GM12878 (cell line): ENCODE results near the gene BFSP1. TPM values are rescaled to one million over a fixed set of nuclear protein-coding genes. Genes with fewer than 3 reads are reported as not detected.

ENCODE experiments used
- ATAC-seq: fragments of 200-7000 bp; cut with Tn5 transposase; 3 replicates; pipeline ENCODE4 v1.9.1; 2020; ENCODE audit warnings: mild to moderate bottlenecking, moderate library complexity
- BruUV-seq: library from RNA; stranded (reverse); fragments of 400-500 nt; replicated peaks from 2 replicates; lab custom pipeline; 2021; lab: Mats Ljungman, UMichigan
- CTCF ChIA-PET: fragments of 300-600 bp; sonication (Branson Sonifier 250); formaldehyde crosslinking; extraction: SDS; loops from one replicate; lab custom pipeline; 2021; ENCODE audit warnings: inconsistent platforms; lab: Yijun Ruan, JAX
- POLR2A ChIA-PET: fragments of 350-600 bp; formaldehyde crosslinking; extraction: SDS; loops from one replicate; lab custom pipeline; 2021; ENCODE audit warnings: inconsistent platforms; lab: Charles Lee
- RAD21 ChIA-PET: fragments of 300-600 bp; sonication (Branson Sonifier 250); formaldehyde crosslinking; loops from one replicate; lab custom pipeline; 2023; ENCODE audit warnings: antibody characterized with exemption; ENCODE audit not compliant: unreplicated experiment; lab: Charles Lee
- SMC1A ChIA-PET: fragments of 300-600 bp; sonication (Branson Sonifier 250); formaldehyde crosslinking; loops from one replicate; lab custom pipeline; 2023; ENCODE audit not compliant: unreplicated experiment, uncharacterized antibody; lab: Charles Lee
- DNase-seq: peaks from one replicate; pipeline ENCODE4 v3.0.0-alpha.2; 2011; ENCODE audit warnings: low read depth, low spot score
- FAIRE-seq: peaks from 3 replicates; lab custom pipeline; 2011; peaks lifted over from hg19 to GRCh38; lab: Jason Lieb, UNC
- H2AFZ ChIP-seq: 2 replicates; pipeline ENCODE4 v1.6.0; 2011; ENCODE audit warnings: low read depth, low read length, control low read depth; ENCODE audit not compliant: control insufficient read depth
- H3K27ac ChIP-seq: 2 replicates; pipeline ENCODE4 v1.5.1; 2011; ENCODE audit warnings: control low read depth; ENCODE audit not compliant: control insufficient read depth, insufficient read depth
- H3K27me3 ChIP-seq, 2 experiments: replicated peaks in 1 of 2; 2 replicates each; pipeline versions ENCODE4 v1.6.0 to v1.6.1; 2011; ENCODE audit warnings: low read length in 1 of 2; ENCODE audit not compliant: control insufficient read depth in 2 of 2, insufficient read depth in 2 of 2
- H3K36me3 ChIP-seq, 2 experiments: 2 replicates each; pipeline ENCODE4 v1.5.1; 2011; ENCODE audit warnings: low read length in 1 of 2; ENCODE audit not compliant: control insufficient read depth in 2 of 2, insufficient read depth in 2 of 2
- H3K4me1 ChIP-seq: 2 replicates; pipeline ENCODE4 v1.6.1; 2011; ENCODE audit warnings: mild to moderate bottlenecking, low read length, moderate library complexity, mixed read lengths; ENCODE audit not compliant: control insufficient read depth, insufficient read depth
- H3K4me2 ChIP-seq: 2 replicates; pipeline ENCODE4 v1.6.0; 2011; ENCODE audit warnings: control low read depth; ENCODE audit not compliant: control insufficient read depth, insufficient read depth
- H3K4me3 ChIP-seq: fragments of 200-600 bp; sonication (generic); 2 replicates; pipeline ENCODE4 v1.5.1; 2016
- H3K79me2 ChIP-seq: 2 replicates; pipeline ENCODE4 v1.6.0; 2011; ENCODE audit warnings: low read length; ENCODE audit not compliant: control insufficient read depth, insufficient read depth
- H3K9ac ChIP-seq: 2 replicates; pipeline ENCODE4 v1.8.0; 2011; ENCODE audit warnings: low read length, control low read depth, mixed read lengths; ENCODE audit not compliant: control insufficient read depth, insufficient read depth
- H3K9me3 ChIP-seq: replicated peaks from 3 replicates; pipeline ENCODE4 v1.5.1; 2011; ENCODE audit warnings: mild to moderate bottlenecking, low read length; ENCODE audit not compliant: control insufficient read depth, insufficient read depth
- H4K20me1 ChIP-seq: 2 replicates; pipeline ENCODE4 v1.6.0; 2011; ENCODE audit not compliant: control insufficient read depth, insufficient read depth
- DPF2 ChIP-seq: fragments of 450-650 bp; IDR thresholded peaks from 2 replicates; pipeline ENCODE4 v1.6.1; 2017; ENCODE audit warnings: mild to moderate bottlenecking
- HDAC2 ChIP-seq: fragments of 200-600 bp; sonication (generic); IDR thresholded peaks from 2 replicates; pipeline ENCODE4 v1.6.1; 2017
- IRF4 ChIP-seq: IDR thresholded peaks from 2 replicates; pipeline ENCODE4 v1.6.1; 2011; ENCODE audit warnings: low read depth, low read length
- IRF5 ChIP-seq: fragments of 450-650 bp; IDR thresholded peaks from 2 replicates; pipeline ENCODE4 v1.6.1; 2017; ENCODE audit warnings: borderline replicate concordance
- KDM1A ChIP-seq: fragments of 200-600 bp; sonication (generic); IDR thresholded peaks from 2 replicates; pipeline ENCODE4 v1.6.1; 2016; ENCODE audit warnings: borderline replicate concordance
- MYB ChIP-seq: fragments of 150-350 bp; IDR thresholded peaks from 2 replicates; pipeline ENCODE4 v1.6.1; 2014; ENCODE audit warnings: mild to moderate bottlenecking, low read depth, low read length, borderline replicate concordance
- NBN ChIP-seq: fragments of 450-650 bp; IDR thresholded peaks from 2 replicates; pipeline ENCODE4 v1.6.1; 2016
- NFXL1 ChIP-seq: fragments of 450-650 bp; IDR thresholded peaks from 2 replicates; pipeline ENCODE4 v1.6.1; 2017; ENCODE audit warnings: antibody characterized with exemption, mild to moderate bottlenecking, borderline replicate concordance
- NRF1 ChIP-seq: conservative IDR thresholded peaks from 2 replicates; pipeline ENCODE4 v1.6.1; 2011; ENCODE audit warnings: mild to moderate bottlenecking, low read depth, low read length, improper control_type of control experiment
- POLR2AphosphoS5 ChIP-seq: IDR thresholded peaks from 2 replicates; pipeline ENCODE4 v1.6.1; 2011; ENCODE audit warnings: mild to moderate bottlenecking, low read length, inconsistent platforms
- RAD51 ChIP-seq: fragments of 450-650 bp; IDR thresholded peaks from 2 replicates; pipeline ENCODE4 v1.6.1; 2016; ENCODE audit warnings: moderate library complexity, mild to moderate bottlenecking, inconsistent platforms
- SMAD1 ChIP-seq: fragments of 450-650 bp; IDR thresholded peaks from 2 replicates; pipeline ENCODE4 v1.6.1; 2018; ENCODE audit warnings: mild to moderate bottlenecking, low read depth; ENCODE audit not compliant: partially characterized antibody
- SMARCA5 ChIP-seq: fragments of 450-650 bp; IDR thresholded peaks from 2 replicates; pipeline ENCODE4 v1.6.1; 2017; ENCODE audit warnings: mild to moderate bottlenecking
- STAT1 ChIP-seq: fragments of 450-650 bp; conservative IDR thresholded peaks from 2 replicates; pipeline ENCODE4 v1.6.1; 2014; ENCODE audit warnings: antibody characterized with exemption, mild to moderate bottlenecking
- ZSCAN29 ChIP-seq: fragments of 450-650 bp; IDR thresholded peaks from 2 replicates; pipeline ENCODE4 v1.6.1; 2017; ENCODE audit warnings: mild to moderate bottlenecking, moderate library complexity
- WGBS: methylation state at CpG from one replicate; pipeline ENCODE4 v1.1.6; 2016; ENCODE audit warnings: low lambda C conversion rate; ENCODE audit not compliant: insufficient replicate concordance, insufficient coverage; ENCODE audit errors: missing lambda C conversion rate; 5-methylcytosine and 5-hydroxymethylcytosine counted together
- in situ Hi-C: fragments of 300-500 bp; cut with MboI; formaldehyde crosslinking; loops from 9 replicates; pipeline ENCODE4 v1.14.3; 2018; ENCODE audit warnings: mixed read lengths
- intact Hi-C: fragments of 100-400 bp; cut with micrococcal nuclease; formaldehyde crosslinking; loops from one replicate; pipeline ENCODE4 v1.14.2; 2022; ENCODE audit not compliant: unreplicated experiment
- polyA plus RNA-seq, 11 experiments: library from polyadenylated mRNA; depleted of rRNA in 4 of 11; unstranded in 6 of 11; stranded (reverse) in 5 of 11; fragments of >200 nt; fragmentation: Nextera tagmentation in 4 of 11; fragmentation: Illumina TruSeq in 1 of 11; extraction: Ambion mirVana in 4 of 11; extraction: Trizol in 1 of 11; gene quantifications; 1 replicate in 1 of 11; 2 replicates in 10 of 11; pipeline versions ENCODE4 v1.2.1 to v1.2.3, GENCODE V29; 2011 to 2016; ENCODE audit warnings: inconsistent platforms in 2 of 11, missing spikeins in 2 of 11, low read depth in 1 of 11
- total RNA-seq, 4 experiments: library from RNA; depleted of rRNA in 3 of 4; stranded (reverse); fragments of >200 nt in 3 of 4; fragmentation: Illumina TruSeq in 1 of 4; extraction: Trizol in 1 of 4; gene quantifications; 2 replicates each; pipeline versions ENCODE4 v1.2.1 to v1.2.3, GENCODE V29; 2013 to 2021
- TF ChIP-seq, protein P1 (sequence below): fragments of 450-650 bp; IDR thresholded peaks from 2 replicates; pipeline ENCODE4 v1.6.1; 2016; ENCODE audit warnings: mild to moderate bottlenecking

Gene BFSP1
- total and polyA plus RNA-seq, 10 of the 15 experiments (the other 5 are each of a cell fraction or from before 2014, with no cell fraction given): 0.06 to 0.22 (median 0.11) TPM; not detected in 3

DNA sequence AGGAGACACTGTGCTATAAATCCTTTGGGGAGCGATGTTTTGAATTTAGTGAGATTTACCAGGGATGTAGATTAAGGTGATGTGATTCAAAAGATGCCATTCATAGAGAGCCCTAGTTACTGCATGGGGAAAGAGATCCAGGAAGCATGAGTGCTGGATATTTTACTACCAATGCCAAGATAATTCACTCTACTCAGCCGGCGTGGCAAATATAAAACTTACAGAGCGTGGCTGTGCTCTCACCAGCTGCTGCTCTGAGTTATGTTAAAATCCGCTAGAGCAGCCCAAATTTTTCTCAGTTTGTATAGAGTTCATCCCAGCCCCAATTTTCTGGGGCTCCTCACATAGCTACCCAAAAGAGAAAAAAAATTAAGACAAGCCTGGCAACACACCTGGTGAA, 48.6 kb downstream of the BFSP1 start (continued):
- TF ChIP-seq, protein P1, sequence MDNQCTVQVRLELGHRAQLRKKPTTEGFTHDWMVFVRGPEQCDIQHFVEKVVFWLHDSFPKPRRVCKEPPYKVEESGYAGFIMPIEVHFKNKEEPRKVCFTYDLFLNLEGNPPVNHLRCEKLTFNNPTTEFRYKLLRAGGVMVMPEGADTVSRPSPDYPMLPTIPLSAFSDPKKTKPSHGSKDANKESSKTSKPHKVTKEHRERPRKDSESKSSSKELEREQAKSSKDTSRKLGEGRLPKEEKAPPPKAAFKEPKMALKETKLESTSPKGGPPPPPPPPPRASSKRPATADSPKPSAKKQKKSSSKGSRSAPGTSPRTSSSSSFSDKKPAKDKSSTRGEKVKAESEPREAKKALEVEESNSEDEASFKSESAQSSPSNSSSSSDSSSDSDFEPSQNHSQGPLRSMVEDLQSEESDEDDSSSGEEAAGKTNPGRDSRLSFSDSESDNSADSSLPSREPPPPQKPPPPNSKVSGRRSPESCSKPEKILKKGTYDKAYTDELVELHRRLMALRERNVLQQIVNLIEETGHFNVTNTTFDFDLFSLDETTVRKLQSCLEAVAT: no peak
- no peak for TF ChIP-seq MYB
- TF ChIP-seq, all 136 proteins: peak for 0

DNA sequence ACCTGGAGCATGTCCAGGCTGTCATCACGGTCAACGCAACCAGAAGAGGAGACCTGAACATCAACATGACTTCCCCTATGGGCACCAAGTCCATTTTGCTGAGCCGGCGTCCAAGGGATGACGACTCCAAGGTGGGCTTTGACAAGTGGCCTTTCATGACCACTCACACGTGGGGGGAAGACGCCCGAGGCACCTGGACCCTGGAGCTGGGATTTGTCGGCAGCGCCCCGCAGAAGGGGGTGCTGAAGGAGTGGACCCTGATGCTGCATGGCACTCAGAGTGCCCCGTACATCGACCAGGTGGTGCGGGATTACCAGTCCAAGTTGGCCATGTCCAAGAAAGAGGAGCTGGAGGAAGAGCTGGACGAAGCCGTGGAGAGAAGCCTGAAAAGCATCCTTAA, 49.5 kb downstream of the BFSP1 start:
- no peak overlapping the region for H3K27ac ChIP-seq
- intact Hi-C loops (no loop called here), in situ Hi-C loops (no loop called here)
- WGBS: 62% methylated on average over 16 of the region's 16 CpGs
- CTCF ChIA-PET: no interaction called here
- TF ChIP-seq SMAD1: no peak
- no peak for TF ChIP-seq RAD51
- no peak for TF ChIP-seq POLR2AphosphoS5
- no peak for TF ChIP-seq HDAC2
- no peak for TF ChIP-seq ZSCAN29
- TF ChIP-seq NRF1: no peak
- TF ChIP-seq SMARCA5: no peak
- no peak for TF ChIP-seq NBN
- TF ChIP-seq IRF4: no peak
- TF ChIP-seq IRF5: no peak
- TF ChIP-seq NFXL1: no peak
- TF ChIP-seq MYB: no peak
- TF ChIP-seq STAT1: no peak
- no peak for TF ChIP-seq DPF2
- no peak for TF ChIP-seq KDM1A
- no peak overlapping the region for H3K4me2 ChIP-seq
- SMC1A ChIA-PET: no interaction called here
- H3K4me3 ChIP-seq: no peak overlapping the region
- no peaks in the 10 kb centered on the region for H4K20me1 ChIP-seq
- FAIRE-seq (no peak), ATAC-seq (no peak), DNase-seq (no peak)
- H2AFZ ChIP-seq: no peak overlapping the region
- no peaks in the 10 kb centered on the region for H3K4me1 ChIP-seq
- no TSS peak for BruUV-seq
- H3K27me3 ChIP-seq: peaks cover 1 to 2% of the 10 kb centered on the region in 2 experiments; a peak in 3 of 4 replicates
- no peaks in the 10 kb centered on the region for H3K79me2 ChIP-seq
- POLR2A ChIA-PET: no interaction called here
- no peaks in the 10 kb centered on the region for H3K36me3 ChIP-seq
- H3K9me3 ChIP-seq: no peaks in the 10 kb centered on the region
- no peak overlapping the region for H3K9ac ChIP-seq
- RAD21 ChIA-PET: no interaction called here
